OCI-LY1 (cell line): ENCODE measurements around the gene GNAZ.

Source experiments
- H2AFZ ChIP-seq: fragments of 200-600 bp; sonication (generic), shearing (Covaris generic); 2 replicates; pipeline ENCODE4 v1.6.0; 2014; ENCODE audit warnings: antibody characterized with exemption, mild to moderate bottlenecking, low read length
- H3F3A ChIP-seq: fragments of 200-600 bp; sonication (generic), shearing (Covaris generic); 2 replicates; pipeline ENCODE4 v1.6.0; 2014; ENCODE audit warnings: mild to moderate bottlenecking, antibody characterized with exemption, low read length, moderate library complexity; ENCODE audit not compliant: insufficient read depth
- H3K27ac ChIP-seq: fragments of 200-600 bp; sonication (generic); 2 replicates; pipeline ENCODE4 v1.5.1; 2014; ENCODE audit warnings: low read length, mixed run types, mild to moderate bottlenecking, low read depth; ENCODE audit not compliant: poor library complexity, severe bottlenecking
- H3K27me3 ChIP-seq: fragments of 200-600 bp; sonication (generic); 2 replicates; pipeline ENCODE4 v1.6.0; 2014; ENCODE audit warnings: antibody characterized with exemption, mild to moderate bottlenecking, low read length, moderate library complexity; ENCODE audit not compliant: insufficient read depth
- H3K36me3 ChIP-seq: fragments of 200-600 bp; sonication (generic); 2 replicates; pipeline ENCODE4 v1.6.1; 2014; ENCODE audit warnings: mild to moderate bottlenecking, antibody characterized with exemption, low read length, moderate library complexity, mixed read lengths; ENCODE audit not compliant: insufficient read depth
- H3K4me1 ChIP-seq: fragments of 200-600 bp; sonication (generic); 2 replicates; pipeline ENCODE4 v1.5.1; 2014; ENCODE audit warnings: mild to moderate bottlenecking, low read length, moderate library complexity; ENCODE audit not compliant: insufficient read depth, severe bottlenecking
- H3K4me2 ChIP-seq: fragments of 200-600 bp; sonication (generic), shearing (Covaris generic); 2 replicates; pipeline ENCODE4 v1.6.1; 2014; ENCODE audit warnings: low read length
- H3K4me3 ChIP-seq: fragments of 200-600 bp; sonication (generic); 2 replicates; pipeline ENCODE4 v1.5.1; 2014; ENCODE audit warnings: low read length, low read depth, mild to moderate bottlenecking, mixed read lengths; ENCODE audit not compliant: poor library complexity, severe bottlenecking
- H3K79me2 ChIP-seq: fragments of 200-600 bp; shearing (Covaris generic); 2 replicates; pipeline ENCODE4 v1.6.1; 2016; ENCODE audit warnings: mixed run types, low read length, mixed read lengths; ENCODE audit not compliant: insufficient read depth
- H3K9ac ChIP-seq: fragments of 200-600 bp; sonication (generic), shearing (Covaris generic); 2 replicates; pipeline ENCODE4 v1.6.1; 2014; ENCODE audit warnings: mild to moderate bottlenecking, low read length, mixed read lengths
- H3K9me2 ChIP-seq: fragments of 200-600 bp; sonication (generic), shearing (Covaris generic); 2 replicates; pipeline ENCODE4 v1.6.1; 2014; ENCODE audit warnings: low read depth, mild to moderate bottlenecking, low read length, mixed read lengths
- H3K9me3 ChIP-seq: fragments of 200-600 bp; shearing (Covaris generic); 2 replicates; pipeline ENCODE4 v1.6.1; 2014; ENCODE audit warnings: low read length, mixed read lengths
- H4K20me1 ChIP-seq: fragments of 200-600 bp; sonication (generic), shearing (Covaris generic); 2 replicates; pipeline ENCODE4 v1.6.0; 2016; ENCODE audit warnings: mild to moderate bottlenecking, low read length; ENCODE audit not compliant: insufficient read depth
- EZH2 ChIP-seq: fragments of 200-600 bp; sonication (generic), shearing (Covaris generic); IDR thresholded peaks from 2 replicates; pipeline ENCODE4 v1.8.0; 2017; ENCODE audit warnings: borderline replicate concordance, mixed run types, mild to moderate bottlenecking, antibody characterized with exemption, low read length, moderate library complexity, mixed read lengths
- TF ChIP-seq, protein P1 (sequence below): fragments of 200-600 bp; sonication (generic), shearing (Covaris generic); IDR thresholded peaks from 2 replicates; pipeline ENCODE4 v1.5.1; 2017; ENCODE audit warnings: mild to moderate bottlenecking, antibody characterized with exemption, low read length, moderate library complexity, mixed read lengths

GNAZ gene

DNA sequence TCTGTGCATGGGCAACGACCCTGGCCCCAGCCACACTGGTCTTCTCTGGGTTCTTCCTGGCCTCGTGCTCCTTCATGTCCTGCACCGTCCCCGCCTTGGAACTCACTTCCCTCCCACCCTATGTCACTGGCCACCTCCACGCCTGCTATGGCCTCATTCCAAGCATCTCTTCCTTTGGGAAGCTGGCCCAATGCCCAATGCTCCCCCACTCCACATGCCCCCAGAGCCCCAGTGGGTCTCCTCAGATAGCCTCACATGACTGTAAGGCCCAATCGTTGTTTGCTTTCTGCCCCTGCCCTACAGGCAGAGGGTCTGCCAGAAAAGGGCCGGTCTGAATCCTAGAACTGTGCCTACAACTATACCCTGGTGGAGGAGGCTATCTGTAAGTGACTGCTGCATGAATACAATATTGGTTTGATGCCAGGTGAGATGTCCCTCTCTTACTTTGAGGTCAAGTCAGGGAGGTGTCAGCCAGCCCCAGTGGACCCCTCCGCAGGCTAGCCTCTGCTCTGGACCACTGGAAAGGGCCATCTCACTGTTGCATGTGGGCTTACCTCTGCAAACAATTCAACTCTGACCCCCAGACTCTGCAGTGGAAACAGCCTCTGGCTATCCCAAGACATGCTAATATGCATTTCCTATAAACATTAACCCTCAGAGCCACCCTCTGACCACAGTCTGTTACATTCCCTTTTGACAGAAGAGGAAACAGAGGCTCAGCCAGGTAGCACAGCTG is 2.1 kb upstream of the GNAZ start:
- peaks cover 4% of the 10 kb centered on the region; the same call in 1 of the 2 replicates for H3K27me3 ChIP-seq

DNA sequence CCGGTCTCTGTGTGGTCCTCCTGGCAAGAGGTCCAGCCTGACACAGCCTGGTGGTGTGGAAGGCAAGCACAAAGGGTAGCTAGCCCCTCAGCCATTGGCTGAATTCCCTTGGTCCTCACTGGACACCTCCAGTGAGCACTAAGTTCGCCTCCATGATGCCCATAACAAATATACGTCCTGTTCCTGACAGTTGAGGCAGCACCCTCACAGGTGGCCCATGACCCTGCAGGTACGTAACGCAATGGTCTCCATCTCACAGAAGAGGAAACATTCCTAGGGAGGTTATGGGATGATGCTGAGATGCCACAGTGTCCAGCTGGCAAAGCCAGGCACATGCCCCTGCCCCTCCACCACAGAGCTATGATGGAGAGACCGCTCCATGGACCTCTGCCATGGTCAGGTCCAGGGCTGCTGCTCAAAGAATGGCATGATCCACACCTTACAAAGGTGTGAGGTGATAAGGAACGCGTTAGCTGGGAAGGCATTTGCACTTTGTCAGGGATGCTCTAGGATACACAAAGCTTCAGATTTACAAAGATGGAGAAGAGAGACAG is 1.4 kb upstream of the GNAZ start:
- TF ChIP-seq, protein P1, sequence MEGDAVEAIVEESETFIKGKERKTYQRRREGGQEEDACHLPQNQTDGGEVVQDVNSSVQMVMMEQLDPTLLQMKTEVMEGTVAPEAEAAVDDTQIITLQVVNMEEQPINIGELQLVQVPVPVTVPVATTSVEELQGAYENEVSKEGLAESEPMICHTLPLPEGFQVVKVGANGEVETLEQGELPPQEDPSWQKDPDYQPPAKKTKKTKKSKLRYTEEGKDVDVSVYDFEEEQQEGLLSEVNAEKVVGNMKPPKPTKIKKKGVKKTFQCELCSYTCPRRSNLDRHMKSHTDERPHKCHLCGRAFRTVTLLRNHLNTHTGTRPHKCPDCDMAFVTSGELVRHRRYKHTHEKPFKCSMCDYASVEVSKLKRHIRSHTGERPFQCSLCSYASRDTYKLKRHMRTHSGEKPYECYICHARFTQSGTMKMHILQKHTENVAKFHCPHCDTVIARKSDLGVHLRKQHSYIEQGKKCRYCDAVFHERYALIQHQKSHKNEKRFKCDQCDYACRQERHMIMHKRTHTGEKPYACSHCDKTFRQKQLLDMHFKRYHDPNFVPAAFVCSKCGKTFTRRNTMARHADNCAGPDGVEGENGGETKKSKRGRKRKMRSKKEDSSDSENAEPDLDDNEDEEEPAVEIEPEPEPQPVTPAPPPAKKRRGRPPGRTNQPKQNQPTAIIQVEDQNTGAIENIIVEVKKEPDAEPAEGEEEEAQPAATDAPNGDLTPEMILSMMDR, result no peak
- no peak for TF ChIP-seq EZH2
- no peaks in the 10 kb centered on the region for H4K20me1 ChIP-seq
- no peaks in the 10 kb centered on the region; the same call in 1 of the 2 replicates for H3K27me3 ChIP-seq
- peaks cover 16% of the 10 kb centered on the region for H3K4me1 ChIP-seq
- no peaks in the 10 kb centered on the region for H3K9me3 ChIP-seq
- no peaks in the 10 kb centered on the region for H3K79me2 ChIP-seq
- H3K27ac ChIP-seq, result no peak overlapping the region
- no peaks in the 10 kb centered on the region for H3F3A ChIP-seq
- H3K4me3 ChIP-seq, result no peak overlapping the region
- no peak overlapping the region for H3K9ac ChIP-seq
- no peaks in the 10 kb centered on the region for H3K36me3 ChIP-seq
- no peaks in the 10 kb centered on the region for H3K9me2 ChIP-seq
- H2AFZ ChIP-seq, result no peak overlapping the region
- no peak overlapping the region for H3K4me2 ChIP-seq

More for the DNA sequence above, 2.1 kb upstream of the GNAZ start:
- H3K27ac ChIP-seq, result no peak overlapping the region
- H3K36me3 ChIP-seq, result no peaks in the 10 kb centered on the region
- no peaks in the 10 kb centered on the region for H3K9me2 ChIP-seq
- H3K4me3 ChIP-seq, result no peak overlapping the region
- H2AFZ ChIP-seq, result no peak overlapping the region
- H3K9ac ChIP-seq, result no peak overlapping the region
- H3K9me3 ChIP-seq, result no peaks in the 10 kb centered on the region
- no peaks in the 10 kb centered on the region for H3F3A ChIP-seq
- H3K4me2 ChIP-seq, result no peak overlapping the region
- no peaks in the 10 kb centered on the region for H3K79me2 ChIP-seq
- peaks cover 16% of the 10 kb centered on the region for H3K4me1 ChIP-seq
- no peaks in the 10 kb centered on the region for H4K20me1 ChIP-seq
- TF ChIP-seq, protein P1, result no peak
- TF ChIP-seq EZH2, result no peak

DNA sequence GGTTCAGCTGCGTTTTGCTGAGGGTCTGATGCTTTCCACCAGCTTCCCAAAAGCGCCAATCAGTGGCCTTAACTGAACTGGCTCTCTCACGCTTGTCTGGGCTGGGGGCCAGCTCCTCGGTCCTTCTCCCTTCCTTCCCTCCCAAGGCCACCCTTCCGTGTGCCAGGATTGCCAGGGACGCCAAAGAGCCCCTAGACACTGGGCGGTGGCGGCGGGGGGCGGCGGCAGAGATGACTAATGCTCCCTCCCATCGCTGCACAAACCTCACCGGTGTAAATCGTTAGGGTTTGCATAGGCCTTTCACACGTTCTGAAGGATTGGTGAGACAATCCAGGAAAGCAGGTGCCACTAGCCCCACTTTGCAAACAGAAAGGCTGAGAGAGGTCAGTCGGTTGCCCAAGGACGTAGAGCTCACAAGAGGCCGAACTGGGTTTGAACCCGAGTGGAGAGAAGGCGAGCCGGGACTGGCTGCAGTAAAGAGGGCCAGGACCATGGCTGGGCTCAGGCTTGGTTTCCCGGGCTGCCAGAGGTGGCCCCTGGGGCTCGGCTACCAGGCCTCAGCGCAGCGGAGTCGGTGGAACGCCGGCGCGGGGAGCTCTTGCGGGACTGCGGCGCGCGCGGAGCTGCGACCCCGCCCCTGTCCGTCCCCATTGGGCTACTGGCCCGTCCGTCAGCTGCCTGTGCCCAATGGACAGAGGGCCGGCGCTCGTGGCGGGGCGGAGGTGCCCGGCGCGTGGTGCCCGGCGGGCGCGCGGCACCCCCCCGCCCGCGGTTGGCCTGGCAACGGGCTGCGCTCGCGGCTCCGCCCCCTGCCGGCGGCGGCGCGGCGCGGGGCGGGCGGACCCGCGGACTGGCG is 589 bp upstream of the GNAZ start:
- no peak overlapping the region for H2AFZ ChIP-seq
- no peaks in the 10 kb centered on the region for H3K79me2 ChIP-seq
- H3K9me2 ChIP-seq, result no peaks in the 10 kb centered on the region
- H3K4me1 ChIP-seq, result peaks cover 16% of the 10 kb centered on the region
- H3F3A ChIP-seq, result no peaks in the 10 kb centered on the region
- no peaks in the 10 kb centered on the region; the same call in 1 of the 2 replicates for H3K27me3 ChIP-seq
- no peaks in the 10 kb centered on the region for H3K36me3 ChIP-seq
- peak overlapping the region; percentile 73 for H3K4me2 ChIP-seq
- H3K9me3 ChIP-seq, result no peaks in the 10 kb centered on the region
- peak overlapping the region; percentile 52; the same call in 1 of the 2 replicates for H3K9ac ChIP-seq
- no peak overlapping the region for H3K27ac ChIP-seq
- TF ChIP-seq, protein P1, result no peak
- no peak for TF ChIP-seq EZH2
- no peaks in the 10 kb centered on the region for H4K20me1 ChIP-seq
- H3K4me3 ChIP-seq, result peak overlapping the region; percentile 57
